Thyroid gland (tissue), 4 donors: ENCODE data around the gene HOXC10.

Experiments
- CTCF ChIP-seq, 6 experiments: fragments of 200-600 bp in 3 of 6; fragments of 450-650 bp in 3 of 6; sonication (generic) in 3 of 6; IDR thresholded peaks; one replicate each; pipeline ENCODE4 v1.5.1; 2016 to 2019; ENCODE audit warnings: antibody characterized with exemption in 6 of 6, mild to moderate bottlenecking in 2 of 6, inconsistent platforms in 1 of 6, moderate library complexity in 1 of 6
- POLR2A ChIP-seq, 2 donors: fragments of 450-650 bp; IDR thresholded peaks; one replicate each; pipeline ENCODE4 v1.6.1; 2017; ENCODE audit warnings: antibody characterized with exemption in 2 of 2, mild to moderate bottlenecking in 2 of 2, moderate library complexity in 1 of 2

GRCh38 chr12:53944907-53945847 is 39.8 kb upstream of the HOXC10 start:
- no peak for TF ChIP-seq CTCF (IDR thresholded peaks at IDR 0.05)
- TF ChIP-seq POLR2A (IDR thresholded peaks at IDR 0.05): no peak
